AG08395 (cell line): ENCODE data around the gene KLK10.

Experiments used
- DNase-seq: peaks from one replicate; pipeline ENCODE4 v3.0.0; 2012; ENCODE audit warnings: mixed read lengths, low spot score

The KLK10 gene

DNA sequence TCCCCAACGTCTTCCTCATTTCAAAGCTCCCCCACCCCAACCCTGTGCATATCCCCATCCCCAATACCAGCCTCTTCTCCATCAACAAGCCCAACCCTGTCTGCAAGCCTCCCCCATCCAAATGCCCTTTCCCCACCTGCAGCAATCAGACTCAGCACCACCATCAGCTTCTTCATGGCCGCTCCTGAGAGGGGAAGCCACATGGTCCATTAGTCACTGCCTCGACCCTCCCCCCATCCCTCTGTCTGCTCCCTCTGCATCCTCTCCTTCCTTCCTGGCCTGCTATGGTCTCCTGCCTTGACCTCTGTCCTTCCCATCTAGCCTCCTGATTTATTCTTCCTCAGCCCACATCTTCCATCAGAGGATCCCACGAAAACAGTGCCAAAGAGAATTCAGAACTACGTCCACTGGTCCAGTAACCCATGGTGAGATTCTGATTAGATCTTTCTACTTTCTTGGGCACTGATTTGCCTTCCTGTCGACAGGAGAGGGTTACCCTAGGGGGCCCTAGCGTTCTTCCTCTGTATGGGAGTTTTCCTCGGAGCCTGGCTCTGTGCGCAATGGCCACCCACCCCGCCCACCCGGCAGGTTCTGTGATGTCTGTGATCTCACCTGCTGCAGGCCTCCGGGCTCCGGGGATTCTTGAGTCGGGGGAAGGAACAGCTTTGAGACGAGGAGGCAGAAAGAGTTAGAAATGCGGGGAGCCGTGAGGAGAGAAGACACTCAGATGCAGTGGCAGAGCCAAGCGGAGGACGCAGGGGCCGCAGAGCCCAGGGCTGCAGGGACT lies 51.4 kb downstream of the KLK10 start:
- no peak for DNase-seq

DNA sequence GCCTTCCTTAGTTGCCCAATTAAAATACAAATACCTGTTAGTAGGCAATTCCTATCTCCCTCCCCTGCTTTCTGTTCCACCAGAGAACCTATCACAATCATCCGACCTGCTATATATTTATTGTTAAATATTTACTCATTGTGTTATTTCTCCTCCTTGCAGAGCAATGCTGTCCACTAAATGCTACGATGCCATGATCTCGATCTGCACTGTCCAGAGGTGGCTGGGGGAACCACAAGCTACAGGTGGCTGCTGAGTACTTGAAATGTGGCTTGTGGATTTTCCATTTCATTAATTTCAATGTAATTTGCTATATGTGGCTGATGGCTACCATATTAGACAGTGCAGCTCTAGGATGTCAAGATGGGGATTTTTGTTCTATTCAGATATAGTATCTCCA lies 55.2 kb downstream of the KLK10 start:
- DNase-seq: no peak

DNA sequence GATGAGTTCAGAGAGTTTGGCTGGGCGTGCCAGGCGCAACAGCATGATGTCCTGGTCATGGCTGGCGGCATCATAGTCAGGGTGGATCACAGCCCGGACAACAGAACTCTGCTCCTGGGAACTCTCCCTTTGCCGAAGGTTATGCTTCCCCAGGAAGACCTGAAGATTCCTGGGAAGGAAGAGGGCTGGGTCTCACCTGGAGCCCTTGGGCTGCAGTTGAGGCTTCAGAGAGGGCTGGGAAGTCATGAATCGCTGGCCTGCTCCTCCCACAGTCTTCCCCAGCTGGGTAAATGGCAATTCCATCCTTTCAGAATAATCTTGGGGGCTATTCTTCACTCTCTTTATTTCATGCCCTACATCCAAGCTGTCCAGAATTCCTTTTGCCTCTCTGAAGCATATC lies 56.1 kb downstream of the KLK10 start:
- DNase-seq: no peak
